ENCODE measurements around the gene IFT88.
"Not testable (repeated sequence)": the region's sequence is repeated elsewhere in the genome, so short reads cannot be mapped to it uniquely, and the experiment has no call there.

IFT88 gene

DNA sequence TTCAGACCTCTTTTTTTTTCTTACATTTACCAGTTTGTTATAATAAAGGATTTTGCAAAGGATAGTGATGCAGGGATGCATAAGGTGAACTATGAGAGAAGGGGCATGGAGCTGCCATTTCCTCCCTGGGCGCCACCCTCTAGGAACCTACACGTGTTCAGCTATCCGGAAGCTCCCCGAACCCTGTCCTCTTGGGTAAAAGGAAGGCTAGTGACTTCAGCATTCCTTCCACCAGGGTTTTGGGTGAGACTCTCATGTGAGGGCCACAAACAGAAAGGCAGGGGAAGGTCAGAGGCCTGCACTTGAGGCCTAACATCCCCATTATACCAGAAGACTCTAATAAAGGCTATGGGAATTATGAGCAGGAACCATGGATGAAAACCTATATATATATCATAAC lies 57.3 kb downstream of the IFT88 start:
- no peak for DNase-seq (ENCODE audit: low read depth in 2 of 3, low spot score in 1 of 3)

DNA sequence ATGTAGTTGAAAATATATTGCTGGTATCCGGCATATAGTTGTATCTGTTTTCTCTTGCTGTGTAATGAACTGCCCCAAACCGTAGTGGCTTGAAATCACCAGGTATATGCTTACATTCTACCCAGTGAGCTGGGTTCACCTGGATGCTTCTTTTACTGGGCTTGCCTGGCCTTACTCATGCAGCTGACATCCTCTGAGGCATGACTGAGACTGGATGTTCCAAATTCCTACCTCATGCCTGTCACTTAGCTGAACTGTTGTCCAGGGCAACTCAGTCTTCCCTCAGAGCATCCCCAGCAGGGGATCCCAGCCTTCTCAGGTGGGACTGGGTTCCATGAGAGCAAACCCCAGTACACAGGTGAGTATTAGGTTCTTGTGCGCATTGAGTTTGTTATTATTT lies 66.8 kb downstream of the IFT88 start:
- DNase-seq (ENCODE audit: low read depth in 2 of 3, low spot score in 1 of 3), result no peak

DNA sequence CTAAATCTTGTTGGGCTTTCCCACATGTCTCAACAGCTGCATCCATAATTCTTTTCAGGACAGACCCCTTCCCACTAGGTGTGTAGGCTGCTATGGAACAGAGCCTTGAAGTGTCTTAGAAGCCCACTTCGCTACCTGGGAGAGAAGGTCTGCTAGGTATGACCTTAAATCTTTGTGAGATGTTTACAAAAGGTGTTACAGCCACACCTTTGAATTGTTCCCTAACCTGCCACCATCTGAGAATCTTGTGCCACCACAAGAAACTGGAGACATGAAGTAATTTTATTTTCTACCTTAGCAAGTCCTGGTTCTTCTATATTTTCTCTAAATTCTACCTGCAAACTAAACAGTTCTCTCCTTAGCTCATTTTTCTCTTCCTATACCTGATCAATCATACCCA lies 69.1 kb downstream of the IFT88 start:
- DNase-seq (ENCODE audit: low read depth in 2 of 3, low spot score in 1 of 3), result no peak

DNA sequence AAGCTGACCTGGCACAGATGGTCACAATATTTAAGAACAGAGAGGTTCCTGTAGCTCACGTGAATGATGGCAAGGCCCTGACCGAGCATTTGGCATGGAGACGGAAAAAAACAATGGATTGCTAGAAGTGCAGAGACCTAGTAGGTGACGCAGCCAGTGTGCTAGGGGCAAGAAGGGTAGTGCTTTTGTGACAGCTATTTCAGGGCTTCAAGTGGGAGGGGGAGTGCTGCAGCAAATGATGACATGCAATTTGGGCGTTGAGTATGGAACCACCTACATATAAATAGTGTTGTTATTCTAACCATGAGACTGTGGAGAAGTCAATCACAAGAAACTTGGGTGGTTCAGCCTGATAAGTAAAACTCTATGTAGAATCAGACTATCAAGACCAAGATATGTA lies 70.9 kb downstream of the IFT88 start:
- DNase-seq (ENCODE audit: low read depth in 2 of 3, low spot score in 1 of 3), result no peak

GRCh38 chr13:20647758-20648157 lies 80.8 kb downstream of the IFT88 start:
- no peak for DNase-seq (ENCODE audit: low read depth in 2 of 3, low spot score in 1 of 3)

DNA sequence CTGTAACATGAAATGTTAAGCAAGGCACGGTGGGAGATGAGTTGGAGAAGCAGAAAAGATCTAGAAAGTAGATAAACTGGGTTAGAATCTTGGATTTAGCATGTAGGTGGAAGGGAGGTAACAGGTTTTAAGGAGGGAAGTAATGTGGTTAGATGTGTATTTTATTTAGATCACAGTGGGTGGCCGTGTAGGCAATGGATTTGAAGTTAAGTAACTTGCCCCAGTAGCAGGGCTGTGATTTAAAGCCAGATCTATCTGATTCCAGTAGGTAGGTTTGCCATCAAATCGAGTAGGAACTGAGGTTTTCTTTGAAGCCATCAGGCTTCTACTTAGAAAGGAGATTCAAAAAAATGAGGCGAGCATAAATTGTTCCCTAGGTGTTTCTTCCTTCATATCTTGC lies 86.0 kb downstream of the IFT88 start:
- DNase-seq (ENCODE audit: low read depth in 2 of 3, low spot score in 1 of 3), result no peak

GRCh38 chr13:20654156-20654555 lies 87.2 kb downstream of the IFT88 start:
- no peak for DNase-seq (ENCODE audit: low read depth in 2 of 3, low spot score in 1 of 3)

DNA sequence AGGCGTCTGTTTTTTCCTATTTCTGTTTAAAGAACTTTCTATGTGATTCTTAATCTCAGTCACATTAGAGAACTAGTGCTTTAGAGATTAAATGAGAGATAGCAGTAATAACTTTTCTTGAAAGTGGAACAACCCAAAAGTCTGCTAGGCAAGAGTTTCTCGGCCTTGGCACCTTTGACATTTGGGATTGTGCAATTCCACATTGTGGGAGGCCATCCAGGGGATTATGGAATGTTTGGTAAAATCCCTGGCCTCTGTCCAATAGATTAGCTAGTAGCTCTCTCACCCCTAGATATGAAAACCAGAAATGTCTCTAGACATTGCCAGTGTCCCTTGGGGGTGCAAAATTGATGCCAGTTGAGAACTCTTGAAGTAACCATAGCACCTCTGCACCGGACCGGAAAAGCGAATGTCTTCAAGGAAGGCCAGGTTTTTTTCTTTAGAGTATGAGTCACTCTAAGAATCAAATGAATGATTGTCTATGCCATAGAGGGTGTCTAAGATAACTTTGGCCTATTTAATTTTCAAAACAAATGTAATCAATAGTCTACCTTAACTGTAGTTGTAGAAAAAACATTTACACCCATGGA lies 91.6 kb downstream of the IFT88 start:
- no peak for DNase-seq (ENCODE audit: low read depth in 2 of 3, low spot score in 1 of 3)

DNA sequence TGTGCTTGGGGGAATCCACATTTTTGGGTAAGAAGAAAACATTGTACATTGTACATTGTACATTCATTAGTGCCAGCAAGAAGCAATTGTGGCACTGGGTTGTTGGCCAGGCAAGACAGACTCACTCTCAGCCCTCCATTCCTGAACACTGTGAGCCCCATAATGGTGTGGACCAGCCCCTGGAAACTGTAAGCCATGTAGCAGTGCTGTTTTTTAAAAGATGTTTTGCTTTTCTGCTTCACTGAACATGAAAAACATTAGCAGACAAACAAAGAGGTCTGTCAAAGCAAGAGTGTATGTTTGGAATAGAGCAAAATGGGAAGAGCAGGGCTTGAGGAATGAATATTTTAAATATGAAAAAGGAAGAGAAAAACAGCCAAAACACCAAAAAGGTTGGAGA lies 97.4 kb downstream of the IFT88 start:
- DNase-seq (ENCODE audit: low read depth in 2 of 3, low spot score in 1 of 3), result no peak

DNA sequence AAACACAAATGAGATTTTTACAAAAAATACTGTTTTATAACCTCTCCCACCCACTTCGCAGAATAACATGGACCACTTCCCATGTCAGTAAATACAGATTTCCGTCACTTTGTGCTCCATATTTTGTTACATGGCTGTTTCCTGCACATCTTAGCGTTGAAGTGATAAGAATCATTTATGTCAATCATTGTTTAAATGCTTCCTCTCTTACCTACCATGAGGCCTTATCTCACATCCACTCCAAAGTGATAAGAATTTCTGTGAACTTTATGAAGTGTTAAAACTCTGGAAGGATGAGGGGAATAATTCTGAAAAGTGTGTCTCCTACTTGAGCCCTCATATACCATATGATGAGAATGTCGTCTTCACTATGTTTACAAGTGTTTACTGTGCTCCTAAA lies 100.0 kb downstream of the IFT88 start:
- DNase-seq (ENCODE audit: low read depth in 2 of 3, low spot score in 1 of 3), result no peak

- no peak for DNase-seq (ENCODE audit: low read depth in 2 of 3, low spot score in 1 of 3)
These were observed 101.0 kb downstream of the IFT88 start for GRCh38 chr13:20667857-20668437.

- DNase-seq (ENCODE audit: low read depth in 2 of 3, low spot score in 1 of 3), result no peak
These were observed 102.2 kb downstream of the IFT88 start for GRCh38 chr13:20669162-20669561.

DNA sequence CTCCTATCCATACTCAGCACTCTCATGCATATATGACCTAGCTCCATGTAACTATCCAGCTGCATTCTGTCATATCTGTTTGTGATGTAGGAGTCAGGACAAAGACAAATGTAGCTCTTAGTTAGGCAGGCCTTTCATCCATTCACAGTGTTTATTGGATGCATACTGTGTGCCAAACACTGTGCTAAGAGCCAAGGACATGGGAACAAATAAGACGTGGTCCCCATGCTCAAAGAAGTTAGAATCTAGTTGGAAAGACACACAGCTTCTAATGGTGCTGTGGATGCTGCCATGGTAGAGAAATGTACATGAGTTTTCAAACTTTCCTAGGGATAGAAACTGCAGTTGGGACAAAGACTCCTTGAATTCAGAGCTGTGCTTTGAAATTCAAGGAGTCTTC lies 104.8 kb downstream of the IFT88 start:
- DNase-seq (ENCODE audit: low read depth in 2 of 3, low spot score in 1 of 3), result no peak

GRCh38 chr13:20672772-20673171 lies 105.8 kb downstream of the IFT88 start:
- DNase-seq (ENCODE audit: low read depth in 2 of 3, low spot score in 1 of 3), result no peak

GRCh38 chr13:20673715-20674114 lies 106.8 kb downstream of the IFT88 start:
- DNase-seq (ENCODE audit: low read depth in 2 of 3, low spot score in 1 of 3), result no peak

DNA sequence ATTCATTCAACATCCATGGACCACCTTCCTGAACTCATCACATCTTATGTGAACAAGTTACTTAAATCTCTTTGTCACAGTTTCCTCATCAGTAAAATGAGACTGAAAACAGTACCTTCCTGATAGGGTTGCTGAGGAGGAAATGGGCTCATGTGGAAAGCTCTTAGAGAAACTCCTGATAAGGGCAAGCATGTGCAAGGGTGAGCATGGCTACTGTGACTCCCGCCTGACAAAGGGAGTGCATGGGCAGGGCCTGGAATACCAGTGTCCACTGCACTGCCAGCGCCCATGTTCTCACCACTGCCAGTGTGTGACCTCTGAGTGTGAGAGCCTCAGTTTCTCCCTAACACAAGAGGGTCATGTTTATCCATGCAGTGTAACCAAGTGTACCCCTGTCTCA lies 109.3 kb downstream of the IFT88 start:
- no peak for DNase-seq (ENCODE audit: low read depth in 2 of 3, low spot score in 1 of 3)

DNA sequence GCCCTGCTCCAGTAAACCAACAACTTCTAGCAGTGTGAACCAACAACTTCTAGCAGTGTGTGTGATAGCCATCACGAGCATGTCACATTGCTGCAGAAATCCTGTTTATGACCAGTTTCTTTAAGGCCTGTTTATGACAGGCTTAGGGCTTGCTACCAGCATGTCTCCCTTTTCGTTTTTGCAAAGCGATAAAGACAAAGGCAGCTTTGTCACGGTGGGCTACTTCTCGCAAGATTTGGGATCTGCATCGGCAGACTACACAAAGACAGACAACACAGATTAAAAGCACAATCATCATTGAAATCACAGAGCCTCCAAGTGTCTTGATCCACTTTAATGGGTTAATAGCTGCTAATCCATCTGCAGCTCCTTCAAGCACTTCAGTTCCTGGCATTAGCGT lies 111.6 kb downstream of the IFT88 start:
- not testable (repeated sequence) for DNase-seq (ENCODE audit: low read depth in 2 of 3, low spot score in 1 of 3)

DNA sequence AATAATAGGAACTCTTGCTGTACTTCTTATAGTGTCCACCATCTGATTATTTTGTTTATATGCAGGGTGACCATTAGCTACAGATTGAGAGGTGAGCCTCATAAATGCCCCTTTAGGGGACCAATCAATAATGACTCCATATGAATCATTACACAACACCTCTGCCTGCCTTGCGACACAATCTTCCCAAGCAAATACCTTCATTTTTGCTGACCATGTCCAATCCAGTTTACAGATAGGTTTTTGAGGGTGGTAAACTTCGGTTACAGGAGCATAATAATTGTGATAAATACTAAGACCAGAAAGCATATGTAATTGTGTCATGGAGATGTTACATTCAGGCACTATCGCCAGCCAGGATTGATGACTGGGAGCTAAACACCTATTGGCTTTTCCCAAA lies 112.9 kb downstream of the IFT88 start:
- DNase-seq (ENCODE audit: low read depth in 2 of 3, low spot score in 1 of 3), result no peak

GRCh38 chr13:20680416-20681080 lies 113.6 kb downstream of the IFT88 start:
- no peak for DNase-seq (ENCODE audit: low read depth in 2 of 3, low spot score in 1 of 3)

DNA sequence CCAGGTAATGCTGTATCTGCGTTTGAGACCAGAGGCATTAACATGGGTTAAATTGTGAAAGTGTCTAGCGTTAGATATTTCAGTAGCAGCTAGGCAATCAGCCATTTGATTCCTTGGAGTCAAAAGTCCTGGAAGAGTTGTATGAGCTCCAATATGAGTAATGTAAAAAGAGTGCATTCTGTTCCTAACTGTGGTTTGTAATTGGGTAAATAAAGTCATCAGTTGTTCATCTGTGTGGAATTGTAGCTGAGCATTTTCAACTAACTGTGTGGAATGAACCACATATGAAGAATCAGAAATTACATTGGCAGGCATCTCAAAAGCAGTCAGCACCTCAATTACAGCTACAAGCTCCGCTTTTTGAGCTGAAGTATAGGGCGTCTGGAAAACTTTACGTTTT lies 114.5 kb downstream of the IFT88 start:
- DNase-seq (ENCODE audit: low read depth in 2 of 3, low spot score in 1 of 3), result not testable (repeated sequence)

GRCh38 chr13:20682061-20682460 lies 115.1 kb downstream of the IFT88 start:
- DNase-seq (ENCODE audit: low read depth in 2 of 3, low spot score in 1 of 3), result no peak

GRCh38 chr13:20684041-20684440 lies 117.1 kb downstream of the IFT88 start:
- DNase-seq (ENCODE audit: low read depth in 2 of 3, low spot score in 1 of 3), result no peak

DNA sequence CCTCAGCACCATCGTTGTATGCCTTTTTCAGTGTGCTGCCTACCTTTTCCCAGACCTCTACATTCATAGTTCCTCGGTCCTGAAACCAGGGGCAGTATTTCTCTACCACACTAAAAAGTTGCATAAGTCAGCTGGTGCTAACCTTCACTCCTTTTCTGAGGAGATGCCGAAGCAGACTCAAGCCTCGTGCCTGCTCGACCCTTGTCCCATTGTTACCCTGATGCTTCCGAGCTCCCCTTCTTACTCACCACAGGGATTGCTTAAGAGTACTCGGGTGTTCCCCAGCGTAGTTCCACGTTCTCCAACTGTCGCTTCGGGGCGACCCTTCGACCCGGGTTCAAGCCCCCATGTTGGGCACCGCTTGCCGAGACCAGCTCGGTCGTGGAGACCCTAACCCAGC lies 117.6 kb downstream of the IFT88 start:
- DNase-seq (ENCODE audit: low read depth in 2 of 3, low spot score in 1 of 3), result no peak

All from stimulated activated CD4-positive, alpha-beta T cell treated with anti-CD3 and anti-CD28 coated beads, Interleukin-12 subunit alpha, Interleukin-12 subunit beta, amount 100 ng/mL, for 48 hours (primary cell).